ENCODE measurements around the gene NHLRC4. TPM values are rescaled to one million over a fixed set of nuclear protein-coding genes. Genes with fewer than 3 reads are reported as not detected.

NHLRC4 gene
- total and polyA plus RNA-seq, 8 donors: 0.35 to 1.4 (median 0.92) TPM; not detected in 3

DNA sequence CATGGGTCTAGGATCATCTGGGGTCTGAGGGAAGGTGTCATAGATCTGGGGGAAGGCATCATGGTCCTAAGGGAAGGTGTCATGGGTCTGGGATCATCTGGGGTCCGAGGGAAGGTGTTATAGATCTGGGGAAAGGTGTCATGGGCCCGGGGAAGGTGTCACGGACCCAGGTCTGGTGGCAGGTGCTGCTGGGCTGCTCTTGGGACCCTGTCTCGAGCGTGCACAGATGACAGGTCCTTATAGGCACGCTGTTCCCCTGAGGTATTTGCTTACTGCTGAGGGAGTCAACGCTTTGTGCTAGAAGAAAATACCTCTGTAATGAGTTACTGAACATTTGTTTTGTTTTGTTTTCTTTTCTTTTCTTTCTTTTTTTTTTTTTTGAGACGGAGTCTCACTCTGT is 24.4 kb downstream of the NHLRC4 start:
- intact Hi-C loops (cut with DNase I; ENCODE audit: low total_unique reads): no loop called here
- Histone ChIP-seq H3K27me3 (no peaks in the 10 kb centered on the region), H3K27ac (peak overlapping the region; percentile 91 to 100 (median 95)), H3K4me3 (peak overlapping the region; percentile 76 to 89 (median 83)), H3K36me3 (peaks cover 0 to 7% (median 2%) of the 10 kb centered on the region in 4 donors), H3K9me3 (no peaks in the 10 kb centered on the region), H3K4me1 (peaks cover 50 to 83% (median 78%) of the 10 kb centered on the region in 4 donors)
- TF ChIP-seq, protein P1, sequence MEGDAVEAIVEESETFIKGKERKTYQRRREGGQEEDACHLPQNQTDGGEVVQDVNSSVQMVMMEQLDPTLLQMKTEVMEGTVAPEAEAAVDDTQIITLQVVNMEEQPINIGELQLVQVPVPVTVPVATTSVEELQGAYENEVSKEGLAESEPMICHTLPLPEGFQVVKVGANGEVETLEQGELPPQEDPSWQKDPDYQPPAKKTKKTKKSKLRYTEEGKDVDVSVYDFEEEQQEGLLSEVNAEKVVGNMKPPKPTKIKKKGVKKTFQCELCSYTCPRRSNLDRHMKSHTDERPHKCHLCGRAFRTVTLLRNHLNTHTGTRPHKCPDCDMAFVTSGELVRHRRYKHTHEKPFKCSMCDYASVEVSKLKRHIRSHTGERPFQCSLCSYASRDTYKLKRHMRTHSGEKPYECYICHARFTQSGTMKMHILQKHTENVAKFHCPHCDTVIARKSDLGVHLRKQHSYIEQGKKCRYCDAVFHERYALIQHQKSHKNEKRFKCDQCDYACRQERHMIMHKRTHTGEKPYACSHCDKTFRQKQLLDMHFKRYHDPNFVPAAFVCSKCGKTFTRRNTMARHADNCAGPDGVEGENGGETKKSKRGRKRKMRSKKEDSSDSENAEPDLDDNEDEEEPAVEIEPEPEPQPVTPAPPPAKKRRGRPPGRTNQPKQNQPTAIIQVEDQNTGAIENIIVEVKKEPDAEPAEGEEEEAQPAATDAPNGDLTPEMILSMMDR (IDR thresholded peaks at IDR 0.05): no peak
- no peak for TF ChIP-seq EP300 (IDR thresholded peaks at IDR 0.05)
- no peak for TF ChIP-seq POLR2AphosphoS5 (IDR thresholded peaks at IDR 0.05)
- no peak for TF ChIP-seq POLR2A (IDR thresholded peaks at IDR 0.05)
- WGBS, 5 donors: 49 to 65% (median 55%) methylated on average over 7 to 8 of the region's 8 CpGs
- peak in 1 of 2 donors; percentile 45 for DNase-seq

DNA sequence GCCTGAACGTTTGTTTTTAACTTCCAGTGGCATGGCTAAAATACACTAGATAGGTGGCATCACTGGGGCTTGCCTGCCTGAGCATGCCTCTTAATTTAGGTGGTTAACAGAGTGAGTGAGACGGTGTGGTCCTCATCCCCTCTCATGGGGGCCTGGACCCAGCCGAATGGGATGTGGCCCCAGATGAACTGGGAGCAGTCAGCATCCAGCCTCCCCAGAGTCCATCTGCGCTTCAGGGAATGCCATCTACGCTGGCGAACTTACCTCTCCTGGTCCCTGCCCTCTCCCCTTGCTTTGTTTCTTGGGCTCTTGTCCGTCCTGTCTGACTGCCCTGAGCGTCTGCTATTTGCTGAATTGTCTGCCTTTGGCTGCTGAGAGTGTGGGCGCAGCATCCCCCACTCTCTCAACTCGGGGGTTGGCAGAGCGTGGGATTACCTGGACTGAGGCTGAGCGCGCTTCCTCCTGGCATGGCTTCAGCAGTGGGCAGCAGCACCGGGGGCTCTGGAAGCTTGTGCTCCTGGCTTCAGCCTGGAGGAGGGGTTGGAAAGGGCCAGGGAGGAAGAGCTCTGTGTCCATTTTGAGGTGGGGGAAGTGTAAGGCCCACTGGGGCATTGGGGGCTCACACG is 25.2 kb downstream of the NHLRC4 start:
- intact Hi-C loops (cut with DNase I; ENCODE audit: low total_unique reads): no loop called here

DNA sequence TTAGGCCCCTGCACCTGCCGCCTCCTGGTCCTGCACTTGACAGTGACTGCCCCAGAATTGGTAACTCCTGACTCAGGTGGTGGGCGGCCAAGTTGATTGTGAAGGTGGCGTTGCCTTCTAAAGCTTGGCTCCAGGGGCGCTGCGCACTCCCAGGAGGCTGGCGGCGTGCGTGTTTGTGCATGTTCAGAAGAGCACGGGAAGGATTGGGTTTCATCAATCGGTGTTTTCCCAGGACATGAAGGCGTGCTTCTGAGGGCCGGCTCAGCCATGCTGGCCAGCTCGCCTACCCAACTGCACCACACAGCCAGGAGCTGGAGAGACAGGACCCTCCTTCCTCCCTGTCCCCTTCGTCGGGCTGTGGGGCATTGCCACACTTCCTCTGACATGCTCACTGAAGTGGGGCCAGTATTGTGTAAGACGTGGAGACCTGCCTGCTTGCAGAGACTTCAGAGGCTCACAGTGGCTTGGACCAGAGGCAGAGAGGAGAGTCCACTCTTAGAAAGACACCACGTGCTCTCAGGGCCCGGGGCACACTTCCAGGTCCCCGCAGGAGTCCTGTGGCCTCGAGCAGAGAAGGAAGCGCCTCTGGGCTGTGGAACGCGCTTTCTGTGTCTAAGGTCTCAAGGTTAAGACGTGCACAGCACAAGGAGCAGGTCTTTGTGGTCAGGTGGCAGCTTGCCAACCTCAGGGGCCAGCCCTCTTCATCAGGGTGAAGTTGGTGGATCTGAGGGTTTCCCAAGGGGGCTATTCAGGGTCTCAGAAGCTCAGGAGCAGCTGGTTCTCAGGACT is 25.9 kb downstream of the NHLRC4 start:
- peak overlapping the region; percentile 80 to 100 (median 94) for H3K27ac ChIP-seq
- DNase-seq: peak; percentile 69 to 73
- WGBS, 5 donors: 54 to 64% (median 56%) methylated on average over 8 to 24 of the region's 24 CpGs
- intact Hi-C loops (cut with DNase I; ENCODE audit: low total_unique reads): no loop called here
- no peaks in the 10 kb centered on the region for H3K9me3 ChIP-seq
- peaks cover 46 to 77% (median 72%) of the 10 kb centered on the region in 4 donors for H3K4me1 ChIP-seq
- TF ChIP-seq POLR2AphosphoS5 (IDR thresholded peaks at IDR 0.05) (no peak), POLR2A (IDR thresholded peaks at IDR 0.05) (no peak), EP300 (IDR thresholded peaks at IDR 0.05) (no peak)
- TF ChIP-seq, protein P1 (IDR thresholded peaks at IDR 0.05): no peak
- no peaks in the 10 kb centered on the region for H3K27me3 ChIP-seq
- peaks cover 5 to 22% (median 10%) of the 10 kb centered on the region in 4 donors for H3K36me3 ChIP-seq
- H3K4me3 ChIP-seq: peak overlapping the region in 1 of 4 donors; percentile 78

More for the DNA sequence above, 25.2 kb downstream of the NHLRC4 start:
- Histone ChIP-seq H3K9me3 (no peaks in the 10 kb centered on the region), H3K27ac (peak overlapping the region; percentile 80 to 100 (median 94)), H3K4me1 (peaks cover 50 to 83% (median 79%) of the 10 kb centered on the region in 4 donors), H3K27me3 (no peaks in the 10 kb centered on the region), H3K36me3 (peaks cover 5 to 15% (median 9%) of the 10 kb centered on the region in 4 donors), H3K4me3 (peak overlapping the region in 1 of 4 donors; percentile 78)
- peak in 1 of 2 donors; percentile 13 for DNase-seq
- 64 to 75% (median 71%) methylated on average over 10 to 15 of the region's 15 CpGs for WGBS, 5 donors
- TF ChIP-seq POLR2A (IDR thresholded peaks at IDR 0.05) (no peak), POLR2AphosphoS5 (IDR thresholded peaks at IDR 0.05) (no peak), EP300 (IDR thresholded peaks at IDR 0.05) (no peak)
- TF ChIP-seq, protein P1 (IDR thresholded peaks at IDR 0.05): no peak

DNA sequence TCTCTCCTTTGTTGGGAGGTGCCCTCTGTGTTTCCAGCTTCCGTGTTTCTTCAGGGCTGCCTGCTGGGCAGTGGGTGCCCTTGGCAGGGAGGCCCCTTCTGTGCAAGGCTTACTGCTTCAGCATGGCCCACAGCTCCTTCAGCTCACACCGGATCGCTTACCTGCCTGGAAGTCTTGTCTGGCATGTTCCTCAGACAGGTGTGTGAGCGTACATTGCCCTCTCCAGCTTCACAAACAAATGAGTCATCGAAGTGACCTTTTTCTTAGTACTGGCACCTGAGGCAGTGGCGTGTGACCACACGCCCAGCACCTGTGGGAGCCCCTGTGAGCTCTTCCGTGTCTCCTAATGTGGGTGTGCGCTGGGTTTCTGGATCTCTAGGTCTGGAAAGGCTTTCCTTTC is 26.6 kb downstream of the NHLRC4 start:
- Histone ChIP-seq H3K36me3 (peaks cover 5 to 23% (median 10%) of the 10 kb centered on the region in 4 donors), H3K4me3 (peak overlapping the region in 1 of 4 donors; percentile 20), H3K27me3 (no peaks in the 10 kb centered on the region), H3K27ac (peak overlapping the region; percentile 80 to 100 (median 94)), H3K9me3 (no peaks in the 10 kb centered on the region), H3K4me1 (peaks cover 39 to 70% (median 65%) of the 10 kb centered on the region in 4 donors)
- DNase-seq: peak; percentile 83 to 89
- WGBS, 5 donors: 26 to 67% (median 40%) methylated on average over 9 of the region's 9 CpGs
- TF ChIP-seq POLR2AphosphoS5 (IDR thresholded peaks at IDR 0.05) (peak in 2 of 3 donors; percentile 81 to 90), POLR2A (IDR thresholded peaks at IDR 0.05) (no peak)
- intact Hi-C loops (cut with DNase I; ENCODE audit: low total_unique reads): no loop called here

All from stomach (tissue), 9 donors.